Caki2 (cell line): Measurements from ENCODE around the gene TUNAR. TPM values are rescaled to one million over a fixed set of nuclear protein-coding genes. Genes with fewer than 3 reads are reported as not detected.

ENCODE experiments used
- DNase-seq: peaks from one replicate; pipeline ENCODE4 v3.0.0-alpha.2; 2015; ENCODE audit warnings: low read depth
- in situ Hi-C: cut with HindIII; loops from 2 replicates; pipeline ENCODE4 v1.10.0; 2016; ENCODE audit warnings: low sequenced_read_pairs, low pct_unique_long_range_greater_than_20kb, mixed read lengths
- total RNA-seq: library from RNA; depleted of rRNA; stranded (reverse); fragments of >200 nt; shearing (Covaris generic); gene quantifications from 2 replicates; pipeline ENCODE4 v1.2.3, GENCODE V29; 2014; ENCODE audit warnings: low replicate concordance; rRNA removed

The TUNAR gene
- total RNA-seq = 4.4 and 5.4 TPM in 2 replicates

DNA sequence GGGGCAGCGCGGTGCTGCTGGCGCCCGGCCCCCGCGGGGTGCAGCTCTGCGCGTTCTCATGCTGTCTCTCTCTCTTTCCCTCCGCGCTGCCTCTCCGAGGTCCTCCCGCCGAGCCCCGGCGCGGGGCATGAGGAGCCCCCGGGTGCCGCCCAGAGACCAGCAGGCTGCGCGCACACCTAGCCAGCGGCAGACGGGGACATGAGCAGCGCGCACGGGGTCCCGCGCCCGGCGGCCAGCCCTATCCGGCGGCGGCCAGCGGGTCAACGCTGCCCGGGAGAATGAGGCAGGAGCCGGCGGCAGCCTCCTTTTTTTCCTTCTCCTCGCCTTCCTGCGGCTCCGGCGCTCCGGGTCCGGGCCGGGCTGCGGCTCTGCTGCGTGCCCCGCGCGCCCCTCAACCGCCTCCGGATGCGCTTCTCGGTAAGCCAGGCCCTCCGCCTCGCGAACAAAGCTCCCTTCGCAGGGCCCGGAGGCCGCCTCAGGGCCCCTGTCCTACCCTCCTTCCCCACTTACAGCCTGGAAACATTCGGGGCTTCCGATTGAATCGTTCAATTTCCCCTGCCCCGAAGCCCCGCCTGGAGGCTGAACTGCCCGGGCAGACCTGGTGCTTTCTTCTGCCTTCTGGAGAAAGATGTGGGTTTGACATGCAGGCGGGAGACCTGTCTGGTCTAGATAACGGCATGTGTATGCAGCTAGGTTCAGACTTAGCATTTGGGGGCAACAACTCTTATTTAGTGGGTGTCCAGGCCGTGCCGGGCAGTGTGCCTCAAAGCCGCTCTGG lies at the start of gene TUNAR:
Gene TUNAR, plus strand, starts transcription at position 72 of the 778 bp plus-strand sequence.
- DNase-seq = peak; percentile 45
- in situ Hi-C loops = no loop called here

DNA sequence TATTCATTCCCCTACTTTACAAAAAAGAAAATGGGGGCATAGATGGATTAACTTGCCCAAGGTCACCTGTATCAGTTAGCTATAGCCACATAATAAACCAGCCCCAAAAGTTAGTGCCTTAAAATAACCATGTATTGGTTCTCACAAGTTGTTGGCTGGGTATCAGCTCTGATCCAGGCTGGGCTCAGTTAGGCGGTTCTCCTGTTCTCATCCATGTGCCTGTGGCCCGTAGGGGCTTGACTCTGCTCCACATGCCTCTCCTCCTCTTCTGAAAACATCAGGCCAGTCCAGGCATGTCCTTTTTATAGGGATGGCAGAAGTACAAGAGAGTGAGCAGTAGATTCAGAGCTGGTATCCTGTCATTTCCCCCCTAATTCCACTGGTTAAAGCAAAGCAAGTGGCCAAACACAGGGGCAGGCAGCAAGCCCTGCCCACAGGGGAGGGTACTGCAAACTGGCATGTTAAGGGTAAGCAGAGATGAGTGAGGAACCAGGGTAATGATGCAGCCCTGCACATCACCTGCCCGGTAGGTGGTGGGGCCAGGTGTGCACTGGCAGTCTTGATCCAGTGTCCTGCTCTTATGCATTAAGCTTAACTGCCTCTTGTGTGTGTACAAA lies 47.9 kb upstream of the TUNAR start:
- in situ Hi-C loops = no loop called here
- no peak for DNase-seq

DNA sequence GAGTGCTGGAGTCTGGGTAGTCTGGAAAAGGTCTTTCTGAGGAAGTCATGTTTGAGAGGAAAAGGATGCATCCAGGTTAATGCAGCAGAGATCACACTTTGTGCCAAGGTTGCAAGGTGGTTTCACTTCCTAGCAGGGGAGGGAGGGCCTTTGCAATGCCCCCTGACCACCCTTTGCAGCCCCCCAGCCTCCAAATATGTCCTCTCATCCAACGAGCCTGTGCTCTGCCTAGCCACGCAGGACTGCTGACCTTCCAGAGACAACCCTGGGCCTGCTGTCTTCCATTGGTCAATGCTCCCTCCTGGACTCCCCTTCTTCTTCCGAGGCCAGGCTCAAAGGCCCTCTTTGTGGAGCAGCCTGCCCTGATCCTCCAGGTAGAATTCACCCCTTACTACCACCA lies 47.3 kb upstream of the TUNAR start:
- in situ Hi-C loops = no loop called here
- DNase-seq = no peak

DNA sequence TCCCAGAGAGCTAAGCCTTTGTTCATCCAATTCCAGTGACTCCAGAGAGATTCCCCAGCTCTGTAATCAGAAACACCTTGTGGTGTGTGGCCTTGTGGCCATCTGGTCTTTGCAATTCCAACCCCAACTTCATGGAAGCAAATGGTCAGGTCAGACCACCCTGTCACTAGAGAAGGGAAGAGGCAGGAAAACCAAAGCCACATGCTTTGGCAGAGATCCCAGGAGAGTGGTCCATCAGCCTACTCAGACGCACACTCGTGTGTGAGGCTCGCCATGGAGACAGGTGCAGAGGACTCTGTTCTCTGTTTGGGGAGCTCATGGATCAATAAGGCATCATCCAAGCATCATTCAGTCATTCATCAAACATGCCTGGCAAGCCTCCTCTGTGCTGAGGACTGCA lies 46.2 kb upstream of the TUNAR start:
- in situ Hi-C loops = no loop called here

DNA sequence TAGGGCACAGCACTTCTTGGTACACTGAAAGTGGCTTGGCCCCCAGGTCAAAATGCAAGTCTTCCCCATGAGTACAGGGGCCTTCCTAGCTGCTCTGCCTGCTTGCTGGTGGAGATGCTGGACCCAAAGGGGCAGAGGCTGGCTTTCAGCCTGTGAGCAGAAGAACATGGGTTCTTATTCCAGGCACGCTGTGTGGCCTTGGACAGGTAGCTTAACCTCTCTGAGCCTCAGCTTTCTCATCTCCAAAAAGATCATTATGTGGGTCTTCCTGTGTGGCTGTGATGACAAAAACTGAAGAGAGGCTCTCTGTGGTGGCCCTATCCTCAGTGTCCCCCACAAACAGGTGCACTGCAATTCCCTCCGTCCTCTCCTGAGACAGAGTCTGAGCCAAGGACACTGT lies 45.6 kb upstream of the TUNAR start:
- in situ Hi-C loops = no loop called here
- no peak for DNase-seq

More for the DNA sequence above, 46.2 kb upstream of the TUNAR start:
- no peak for DNase-seq

DNA sequence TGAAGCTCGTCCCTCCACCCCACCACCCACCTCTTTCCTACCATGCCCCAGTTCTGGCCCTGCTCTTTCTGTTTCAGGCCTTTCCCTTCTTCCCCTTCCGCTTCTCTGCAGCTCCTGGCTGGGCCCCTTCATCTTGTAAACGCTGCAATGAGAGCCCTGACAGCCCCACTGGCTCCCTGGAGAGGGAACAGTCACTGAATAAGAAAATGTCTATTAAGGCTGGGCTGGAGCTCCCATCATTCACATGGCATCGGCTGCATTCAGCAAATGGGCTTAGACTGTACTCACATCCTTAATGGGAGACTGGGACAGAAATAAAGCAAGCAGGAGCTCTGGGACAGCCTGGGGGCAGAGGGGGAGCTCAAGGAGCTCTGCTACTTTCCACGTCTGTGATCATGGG lies 45.2 kb upstream of the TUNAR start:
- DNase-seq = no peak
- in situ Hi-C loops = no loop called here

DNA sequence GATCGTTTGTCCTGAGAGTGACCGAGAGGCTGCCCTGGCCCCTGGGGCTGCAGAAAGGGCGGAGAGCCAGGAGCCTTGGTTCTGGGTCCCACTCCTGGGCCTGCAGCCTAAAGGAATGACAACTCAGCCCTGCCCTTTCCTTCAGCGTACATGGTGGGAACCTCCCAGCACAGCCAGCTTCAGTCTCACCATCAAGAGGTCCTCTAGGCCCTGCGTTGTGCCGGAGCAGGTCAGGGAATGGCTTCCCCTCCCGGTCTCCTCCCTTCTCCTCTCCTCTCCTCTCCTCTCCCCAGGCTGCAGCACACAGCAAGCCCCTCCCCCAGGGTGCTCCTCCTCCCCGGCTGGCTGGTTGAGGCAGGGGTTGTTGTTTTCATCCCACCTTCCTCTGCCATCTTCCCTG lies 44.6 kb upstream of the TUNAR start:
- DNase-seq = no peak
- in situ Hi-C loops = no loop called here

DNA sequence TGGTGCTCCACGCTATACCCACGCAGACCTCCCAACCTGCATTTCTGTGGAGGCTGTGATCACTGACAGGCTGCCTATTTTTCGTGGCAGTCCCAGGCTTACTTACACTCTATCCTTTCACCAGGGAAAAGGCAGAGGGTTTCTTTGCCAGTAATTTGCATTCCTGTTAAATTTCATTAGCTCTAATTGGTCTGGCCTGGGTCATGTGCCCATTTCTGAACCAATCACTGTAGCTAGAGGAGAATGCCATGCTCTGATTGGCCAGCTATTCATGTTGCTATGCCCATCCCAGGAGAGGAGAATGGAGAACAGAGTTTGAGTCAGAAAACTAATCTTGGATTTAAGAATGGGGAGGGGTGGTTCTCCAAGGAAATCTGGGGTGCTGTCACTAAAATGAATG lies 43.2 kb upstream of the TUNAR start:
- no peak for DNase-seq
- in situ Hi-C loops = no loop called here

DNA sequence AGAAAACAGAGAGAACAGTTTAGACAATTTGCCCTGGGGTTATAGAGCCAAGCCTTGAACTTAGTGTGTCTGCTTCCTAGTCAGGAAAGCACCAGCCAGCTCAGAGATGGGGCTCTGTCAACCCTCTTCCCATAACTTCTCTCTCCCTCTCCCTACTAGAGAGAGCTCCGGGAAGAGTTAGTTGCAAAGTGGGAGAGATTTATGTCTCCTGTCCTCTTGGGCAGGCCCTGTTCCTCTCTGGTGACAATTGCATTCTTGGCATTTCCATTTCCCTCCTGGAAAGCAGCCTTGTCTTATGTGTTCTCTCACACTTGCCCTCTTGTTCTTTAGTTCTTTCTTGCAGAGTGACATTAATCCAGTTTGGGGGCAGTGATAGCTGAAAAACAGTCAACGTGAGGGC lies 42.1 kb upstream of the TUNAR start:
- no peak for DNase-seq
- in situ Hi-C loops = no loop called here

DNA sequence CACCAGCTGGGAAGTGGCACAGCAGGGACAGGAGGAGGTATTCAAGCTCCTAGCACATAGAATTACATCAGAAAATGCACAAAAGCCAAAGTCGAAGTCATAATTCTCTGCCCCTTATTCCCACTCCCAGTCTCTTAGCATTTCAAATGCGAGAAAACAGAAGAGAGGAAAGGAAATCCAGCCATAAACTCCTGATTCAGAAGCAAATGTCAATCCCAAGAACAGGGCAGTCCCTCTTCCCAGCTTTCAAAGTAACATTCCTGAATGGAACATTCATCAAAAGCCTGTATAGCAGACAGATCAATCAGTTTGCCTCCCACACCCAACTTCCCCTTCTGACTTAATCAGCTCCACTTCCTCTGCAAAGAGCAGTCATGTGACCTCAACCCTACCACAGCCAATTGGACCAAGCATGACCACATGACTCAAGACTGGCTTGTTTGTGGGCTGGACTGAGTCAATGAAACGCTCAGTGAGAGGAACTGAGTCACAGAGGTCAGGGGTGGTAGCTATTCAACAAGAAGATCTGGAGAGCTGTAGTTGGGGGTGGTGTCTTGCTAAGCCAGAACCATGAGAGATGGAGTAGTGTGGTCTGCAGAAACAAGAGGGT lies 41.4 kb upstream of the TUNAR start:
- in situ Hi-C loops = no loop called here
- no peak for DNase-seq

DNA sequence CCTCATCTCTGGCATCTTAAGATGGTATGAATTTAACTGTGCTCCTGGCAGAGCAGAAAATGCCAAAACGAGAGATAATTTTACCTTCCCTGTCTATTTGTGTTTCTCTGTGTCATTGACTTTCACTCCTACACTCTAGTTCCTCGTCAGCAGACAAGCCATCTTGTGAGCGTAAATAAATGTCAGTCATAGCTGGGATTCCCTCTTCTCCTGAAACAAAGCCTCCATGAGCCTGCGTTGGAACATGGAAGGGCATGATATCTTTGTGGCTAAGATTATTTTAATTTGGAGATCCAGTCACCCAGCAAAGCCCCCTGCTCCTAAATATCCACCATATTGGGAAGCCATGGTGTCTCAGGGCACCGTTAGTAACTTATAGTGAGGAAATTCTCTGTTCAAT lies 37.8 kb upstream of the TUNAR start:
- in situ Hi-C loops = no loop called here
- DNase-seq = no peak

DNA sequence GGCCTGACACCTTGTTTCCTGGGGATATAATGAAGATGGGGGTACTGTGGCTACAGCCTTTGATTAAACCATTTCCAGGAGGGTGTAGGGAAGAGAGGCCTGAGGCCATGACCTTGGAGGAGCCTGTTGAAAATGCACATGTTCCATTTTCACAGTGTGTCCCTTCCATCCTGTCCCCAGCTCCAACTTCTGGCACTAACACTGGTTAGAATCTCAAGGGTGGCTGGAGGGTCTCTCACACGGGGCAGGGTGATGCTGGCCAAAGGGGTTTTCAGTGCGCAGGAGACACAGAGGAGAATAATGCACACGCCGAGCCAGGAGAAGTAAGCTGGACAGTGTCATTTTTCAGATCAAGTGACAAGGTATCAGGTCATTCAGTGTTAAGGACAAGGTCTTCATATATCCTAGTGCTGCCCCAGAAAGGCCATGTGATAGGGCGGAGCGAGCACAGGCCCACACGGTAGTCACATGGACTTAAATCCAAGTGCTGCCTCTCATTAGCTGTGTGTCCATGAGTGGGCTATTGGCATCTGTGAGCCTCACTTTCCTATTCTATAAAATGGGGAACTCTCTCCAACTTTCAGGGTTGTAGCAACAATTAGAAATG lies 36.4 kb upstream of the TUNAR start:
- in situ Hi-C loops = no loop called here
- no peak for DNase-seq

DNA sequence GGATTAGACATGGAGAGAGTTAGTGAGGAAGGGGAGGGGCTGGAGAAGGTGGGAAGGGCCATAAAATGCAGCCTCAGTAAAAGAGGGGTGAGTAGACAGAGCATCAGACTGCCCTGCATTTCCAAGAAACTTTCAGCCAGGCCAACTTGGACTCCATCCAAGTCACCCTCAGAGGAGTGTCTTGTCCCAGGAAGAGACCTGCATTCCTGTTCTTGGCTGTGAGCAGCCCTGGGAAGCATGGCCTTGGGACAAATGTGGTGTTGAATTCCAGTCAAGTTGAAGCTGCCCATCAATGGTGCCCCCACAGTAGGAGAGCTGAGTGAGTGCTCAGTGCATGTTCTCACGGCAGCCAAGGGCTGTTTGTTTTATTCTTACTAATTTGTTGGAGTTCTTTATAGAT lies 35.0 kb upstream of the TUNAR start:
- no peak for DNase-seq
- in situ Hi-C loops = no loop called here

DNA sequence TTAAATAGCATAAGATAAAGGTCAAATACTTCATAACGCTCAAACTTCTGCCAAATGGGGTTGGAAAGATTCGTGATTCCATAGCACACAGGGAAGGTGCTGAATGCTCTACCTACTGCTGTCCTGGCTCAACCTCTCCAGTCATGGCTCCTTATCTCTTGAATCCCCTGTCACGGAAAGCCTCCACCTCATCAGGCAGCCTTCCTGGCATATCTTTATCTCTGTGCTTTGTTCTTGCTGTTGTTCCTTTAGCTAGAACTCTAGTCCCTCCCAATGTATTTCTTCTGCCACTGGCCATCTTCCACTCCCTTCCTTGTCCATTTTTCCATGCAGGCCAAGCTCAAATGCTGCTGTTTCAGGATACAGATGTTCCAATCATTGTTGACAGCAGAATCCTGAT lies 26.9 kb upstream of the TUNAR start:
- in situ Hi-C loops = no loop called here
- no peak for DNase-seq

DNA sequence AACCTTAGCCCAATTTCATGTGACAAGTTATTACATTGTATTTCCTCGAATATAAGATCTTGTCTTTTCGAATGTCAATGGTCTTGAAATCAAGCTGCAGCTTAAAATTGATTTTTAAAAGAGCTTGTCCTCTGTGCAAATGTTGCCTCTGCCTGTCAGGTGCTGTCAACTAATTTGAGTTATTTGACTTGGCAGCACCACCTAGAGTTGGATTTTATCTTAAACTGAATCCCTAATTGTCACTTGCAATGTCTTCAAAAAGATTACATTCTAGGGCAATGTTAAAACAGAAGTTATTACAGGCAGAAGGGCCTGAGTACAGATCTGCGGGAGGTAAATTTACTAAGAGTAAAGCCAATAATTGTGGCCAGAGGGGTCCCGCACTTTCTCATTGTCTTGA lies 26.2 kb upstream of the TUNAR start:
- in situ Hi-C loops = no loop called here
- DNase-seq = no peak

DNA sequence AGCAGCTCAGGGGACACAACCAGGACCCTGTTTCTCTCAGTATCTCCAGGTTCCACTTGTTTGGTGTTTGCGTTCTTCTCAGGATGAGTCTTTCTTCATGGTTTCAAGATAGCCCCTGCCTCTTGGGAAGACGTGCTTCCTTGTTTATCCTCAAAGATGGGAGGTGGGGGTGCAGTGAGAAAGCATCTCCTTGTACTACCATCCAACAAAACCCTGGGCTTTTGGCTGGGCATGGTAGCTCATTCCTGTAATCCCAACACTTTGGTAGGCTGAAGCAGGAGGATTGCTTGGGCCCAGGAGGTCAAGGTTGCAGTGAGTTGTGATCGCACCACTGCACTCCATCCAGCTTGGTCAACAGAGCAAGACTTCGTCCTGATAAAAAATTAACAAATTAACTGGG lies 21.0 kb upstream of the TUNAR start:
- in situ Hi-C loops = no loop called here
- DNase-seq = no peak

DNA sequence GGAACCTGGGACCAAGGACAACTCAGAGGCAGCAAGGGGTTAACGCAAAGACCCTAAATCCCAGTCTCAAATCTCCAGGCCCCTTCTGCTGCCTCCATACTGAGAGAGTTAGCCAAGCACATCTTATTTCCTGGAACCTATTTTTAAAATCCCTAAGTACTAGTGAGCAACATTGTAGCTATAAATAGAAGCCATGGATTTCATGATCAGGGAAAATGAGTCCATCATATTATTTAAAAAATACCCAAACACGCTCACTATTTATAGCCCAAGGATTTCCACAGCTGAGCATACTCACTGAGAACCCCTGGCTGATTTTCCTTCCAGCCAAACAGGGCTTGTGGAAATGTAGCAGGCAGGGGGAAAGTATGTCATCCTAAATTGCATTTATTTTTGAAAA lies 19.4 kb upstream of the TUNAR start:
- in situ Hi-C loops = no loop called here
- no peak for DNase-seq

DNA sequence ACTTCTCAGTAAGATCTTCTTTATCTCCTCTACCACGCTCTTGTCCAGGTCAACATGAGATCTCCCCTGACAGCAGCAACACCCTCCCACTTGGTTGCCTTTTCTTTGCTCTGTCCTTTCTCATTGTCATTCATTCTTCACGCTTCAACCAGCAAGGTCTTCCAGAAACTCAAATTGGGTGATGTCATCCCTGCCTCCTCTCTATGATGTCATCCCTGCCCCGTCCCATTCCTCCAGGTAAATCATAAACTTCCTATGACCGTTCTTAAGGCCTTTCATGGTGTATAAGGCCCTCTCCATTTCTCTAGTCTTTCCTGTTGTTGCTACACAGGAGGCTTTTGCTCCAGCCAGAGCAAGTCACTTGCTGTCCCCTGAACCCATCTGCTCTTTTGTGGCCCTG lies 17.7 kb upstream of the TUNAR start:
- no peak for DNase-seq
- in situ Hi-C loops = no loop called here

DNA sequence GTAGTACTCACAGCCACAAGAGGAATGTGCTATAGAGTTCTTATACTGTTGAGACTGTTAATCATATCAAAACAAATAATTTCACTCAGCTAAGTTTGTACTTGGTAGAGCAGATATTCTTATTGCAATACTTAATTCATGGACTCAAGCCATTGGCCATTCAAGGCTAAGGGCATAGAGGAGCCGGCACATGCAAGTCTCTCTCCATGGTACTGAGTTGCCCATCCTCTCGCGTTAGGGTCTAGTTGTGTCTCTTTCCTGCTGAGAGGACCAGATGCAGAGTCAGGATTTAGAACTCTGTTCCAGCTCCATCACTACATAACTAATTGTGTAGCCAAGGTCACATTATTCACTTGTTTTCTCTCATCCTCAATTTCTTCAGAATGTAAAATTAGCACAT lies 14.4 kb upstream of the TUNAR start:
- no peak for DNase-seq
- in situ Hi-C loops = no loop called here
